GM13976 (cell line): ENCODE data around the gene HKDC1.
"Not testable (repeated sequence)": the region's sequence is repeated elsewhere in the genome, so short reads cannot be mapped to it uniquely, and the experiment has no call there.

Experiments
- DNase-seq: peaks from one replicate; pipeline ENCODE4 v3.0.0; 2012; ENCODE audit warnings: low spot score
- CTCF ChIP-seq: IDR thresholded peaks from 2 replicates; pipeline ENCODE4 v1.5.1; 2012; ENCODE audit warnings: borderline replicate concordance, mild to moderate bottlenecking; ENCODE audit not compliant: insufficient read depth; ENCODE audit errors: extremely low read depth, missing control alignments, control extremely low read depth
- in situ Hi-C: fragments of 300-500 bp; cut with MboI; formaldehyde crosslinking; loops from one replicate; pipeline ENCODE4 v1.12.0; 2022; ENCODE audit warnings: low sequenced_read_pairs, mixed read lengths, inconsistent platforms; ENCODE audit not compliant: unreplicated experiment

The HKDC1 gene

GRCh38 chr10:69303632-69304051, 83.5 kb downstream of the HKDC1 start:
- no peak for TF ChIP-seq CTCF
- DNase-seq: no peak
- in situ Hi-C loops: no loop called here

GRCh38 chr10:69306421-69306820, 86.3 kb downstream of the HKDC1 start:
- in situ Hi-C loops: no loop called here

GRCh38 chr10:69307434-69307833, 87.3 kb downstream of the HKDC1 start:
- TF ChIP-seq CTCF: no peak
- DNase-seq: no peak
- in situ Hi-C loops: no loop called here

More at GRCh38 chr10:69306421-69306820, 86.3 kb downstream of the HKDC1 start:
- TF ChIP-seq CTCF: no peak
- DNase-seq: no peak

- in situ Hi-C loops: not testable (repeated sequence)
Observed at GRCh38 chr10:69308304-69308703, 88.2 kb downstream of the HKDC1 start.

DNA sequence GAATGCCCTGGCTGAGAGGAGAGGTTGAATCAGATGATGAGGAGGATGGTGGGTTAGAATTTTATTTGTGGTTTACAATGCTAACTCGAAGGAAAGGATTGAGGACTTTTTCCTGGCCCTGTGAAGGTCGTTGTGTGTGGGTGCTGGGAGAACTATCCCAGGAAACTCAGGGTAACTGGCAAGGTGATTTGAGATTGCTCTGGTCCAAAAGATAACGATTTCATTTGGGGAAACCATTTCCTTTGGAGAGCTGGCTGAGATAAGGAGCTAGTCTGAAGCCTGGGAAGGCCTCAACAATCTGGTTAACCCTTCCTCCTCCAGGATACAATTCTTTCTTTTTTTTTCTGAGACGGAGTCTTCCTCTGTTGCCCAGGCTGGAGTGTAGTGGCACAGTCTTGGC, 91.2 kb downstream of the HKDC1 start:
- TF ChIP-seq CTCF: no peak
- no peak for DNase-seq
- in situ Hi-C loops: no loop called here

More at GRCh38 chr10:69308304-69308703, 88.2 kb downstream of the HKDC1 start:
- DNase-seq: not testable (repeated sequence)

GRCh38 chr10:69312528-69312927, 92.4 kb downstream of the HKDC1 start:
- DNase-seq: no peak
- TF ChIP-seq CTCF: no peak
- in situ Hi-C loops: no loop called here

- in situ Hi-C loops: no loop called here
- no peak for DNase-seq
- TF ChIP-seq CTCF: no peak
Observed at GRCh38 chr10:69315100-69315542, 95.0 kb downstream of the HKDC1 start.
